ENCODE measurements around the gene TBC1D32. TPM values are rescaled to one million over a fixed set of nuclear protein-coding genes. Genes with fewer than 3 reads are reported as not detected.

Gene TBC1D32
- total RNA-seq, 1 experiment from 2014 or later, result 9.0 TPM

DNA sequence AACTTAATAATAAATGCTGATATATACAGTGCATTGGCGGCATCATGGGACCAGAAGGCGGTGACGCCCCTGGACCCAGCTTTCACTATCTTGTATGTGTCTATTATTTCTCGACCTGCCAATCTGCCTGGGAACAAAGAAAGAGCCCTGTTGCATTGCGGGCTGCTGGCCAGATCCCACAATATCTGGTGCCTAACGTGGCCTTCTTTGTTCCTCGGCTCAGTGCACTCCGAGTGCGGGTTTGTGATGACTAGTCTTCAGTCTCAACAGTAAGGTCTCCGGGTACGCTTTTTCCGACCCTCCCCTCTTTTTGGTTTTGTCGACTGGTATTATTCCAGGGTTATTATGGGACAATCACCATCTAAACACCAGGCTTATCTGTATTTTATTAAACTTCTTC lies 291.5 kb downstream of the TBC1D32 start:
- no peak for DNase-seq
- no peaks in the 10 kb centered on the region for H3K79me1 ChIP-seq (ENCODE audit: insufficient read depth, low read depth, low read length, poor library complexity, severe bottlenecking)
- H4K5ac ChIP-seq (ENCODE audit: insufficient read length, low read depth, low read length), result no peak overlapping the region
- H3K27ac ChIP-seq (ENCODE audit: insufficient read length, low read depth, low read length), result no peak overlapping the region
- no peak overlapping the region for H3K4me2 ChIP-seq (ENCODE audit: insufficient read depth, insufficient read length, low read length)
- no peak overlapping the region for H2AK5ac ChIP-seq (ENCODE audit: insufficient read length, low read length)
- Mint-ChIP-seq H3K4me1 (peaks cover under 1 to 6% of the 10 kb centered on the region in 2 experiments; a peak in 3 of 4 replicates), H3K27ac (no peak overlapping the region; a peak in 1 of 7 replicates), H3K36me3 (ENCODE audit: insufficient read depth in 1 of 3, low read depth in 3 of 3) (peaks cover 4 to 8% (median 5%) of the 10 kb centered on the region in 3 experiments; a peak in 6 of 7 replicates), H3K4me3 (no peak overlapping the region), H3K27me3 (ENCODE audit: low read depth) (no peaks in the 10 kb centered on the region), H3K9me3 (peaks cover 2 to 8% of the 10 kb centered on the region in 2 experiments; a peak in 3 of 5 replicates)
- H2BK15ac ChIP-seq (ENCODE audit: low read depth, low read length), result no peak overlapping the region
- no peak overlapping the region for H2BK20ac ChIP-seq (ENCODE audit: low read depth, low read length, poor library complexity, severe bottlenecking)
- no peak overlapping the region for H3K4ac ChIP-seq (ENCODE audit: low read depth, low read length)
- no peaks in the 10 kb centered on the region for H3K27me3 ChIP-seq (ENCODE audit: insufficient read depth, low read length)
- no peaks in the 10 kb centered on the region for H3K23me2 ChIP-seq (ENCODE audit: insufficient read length, low read depth, low read length, poor library complexity, severe bottlenecking)
- no peak overlapping the region for H4K8ac ChIP-seq (replicated peaks; ENCODE audit: insufficient read length, low read depth, low read length)
- no peak overlapping the region for H3K9ac ChIP-seq (ENCODE audit: extremely low read depth, insufficient read length, low read length)
- no peak overlapping the region for H2BK120ac ChIP-seq (ENCODE audit: low read depth, low read length, poor library complexity, severe bottlenecking)
- no peak overlapping the region for H4K91ac ChIP-seq (ENCODE audit: insufficient read length, low read depth, low read length)
- TF ChIP-seq, protein P1, sequence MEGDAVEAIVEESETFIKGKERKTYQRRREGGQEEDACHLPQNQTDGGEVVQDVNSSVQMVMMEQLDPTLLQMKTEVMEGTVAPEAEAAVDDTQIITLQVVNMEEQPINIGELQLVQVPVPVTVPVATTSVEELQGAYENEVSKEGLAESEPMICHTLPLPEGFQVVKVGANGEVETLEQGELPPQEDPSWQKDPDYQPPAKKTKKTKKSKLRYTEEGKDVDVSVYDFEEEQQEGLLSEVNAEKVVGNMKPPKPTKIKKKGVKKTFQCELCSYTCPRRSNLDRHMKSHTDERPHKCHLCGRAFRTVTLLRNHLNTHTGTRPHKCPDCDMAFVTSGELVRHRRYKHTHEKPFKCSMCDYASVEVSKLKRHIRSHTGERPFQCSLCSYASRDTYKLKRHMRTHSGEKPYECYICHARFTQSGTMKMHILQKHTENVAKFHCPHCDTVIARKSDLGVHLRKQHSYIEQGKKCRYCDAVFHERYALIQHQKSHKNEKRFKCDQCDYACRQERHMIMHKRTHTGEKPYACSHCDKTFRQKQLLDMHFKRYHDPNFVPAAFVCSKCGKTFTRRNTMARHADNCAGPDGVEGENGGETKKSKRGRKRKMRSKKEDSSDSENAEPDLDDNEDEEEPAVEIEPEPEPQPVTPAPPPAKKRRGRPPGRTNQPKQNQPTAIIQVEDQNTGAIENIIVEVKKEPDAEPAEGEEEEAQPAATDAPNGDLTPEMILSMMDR (conservative IDR thresholded peaks at IDR 0.05), result no peak
- no peaks in the 10 kb centered on the region for H4K20me1 ChIP-seq (ENCODE audit: control insufficient read depth, insufficient read depth, insufficient read length)
- no peak overlapping the region for H3K14ac ChIP-seq (ENCODE audit: insufficient read depth, low read length)
- H3K23ac ChIP-seq (ENCODE audit: insufficient read length, low read depth, low read length), result no peak overlapping the region
- no peaks in the 10 kb centered on the region for H3K4me1 ChIP-seq (ENCODE audit: insufficient read depth, low read length)
- H2AFZ ChIP-seq (ENCODE audit: low read length), result no peak overlapping the region
- no peak overlapping the region for H2BK5ac ChIP-seq (ENCODE audit: insufficient read length, low read length)
- H3K56ac ChIP-seq (ENCODE audit: insufficient read length, low read depth, low read length), result no peak overlapping the region
- H3K79me2 ChIP-seq (ENCODE audit: insufficient read depth, low read length), result no peaks in the 10 kb centered on the region
- no peaks in the 10 kb centered on the region for H3K9me3 ChIP-seq (ENCODE audit: control insufficient read depth, low read depth, low read length)
- H2BK12ac ChIP-seq (ENCODE audit: insufficient read length, low read depth, low read length), result no peak overlapping the region
- no CpG with 5 or more reads among the region's 13 CpGs for WGBS (ENCODE audit: extremely low coverage, insufficient read length, low lambda C conversion rate)
- no peak overlapping the region for H3K18ac ChIP-seq (ENCODE audit: insufficient read length, low read depth, low read length)
- H3T11ph ChIP-seq (ENCODE audit: low read length), result no peak overlapping the region
